ENCODE data around the gene FAM50B. TPM values are rescaled to one million over a fixed set of nuclear protein-coding genes. Genes with fewer than 3 reads are reported as not detected.

The FAM50B gene
- polyA plus RNA-seq, 6 donors from 2014 or later, result 2.5 to 14.8 (median 9.0) TPM

Other genes with a start within 250 kb of the FAM50B start
- gene PXDC1, start 97.7 kb upstream of the FAM50B start, polyA plus RNA-seq (ENCODE audit: low read depth in 6 of 6), result 1 to 10 TPM in 2 of 6 donors, under 1 TPM in 3, not detected in 1; 0.44 to 3.1 (median 0.97) TPM
- not detected for gene FAM217A, start 229.8 kb downstream of the FAM50B start, polyA plus RNA-seq (ENCODE audit: low read depth in 6 of 6)

Data from naive B cell (primary cell).